ENCODE results near the gene MKLN1. TPM values are rescaled to one million over a fixed set of nuclear protein-coding genes. Genes with fewer than 3 reads are reported as not detected.

Gene MKLN1
- total RNA-seq, 1 experiment from 2014 or later = 48.5 TPM

GRCh38 chr7:131486346-131486745, 158.7 kb downstream of the MKLN1 start:
- no TSS peak for BruUV-seq (replicated peaks)
- intact Hi-C loops (cut with micrococcal nuclease) = no loop called here

GRCh38 chr7:131487217-131487616, 159.5 kb downstream of the MKLN1 start:
- H3K9me3 ChIP-seq (ENCODE audit: control insufficient read depth in 1 of 2, insufficient read depth in 1 of 2, low read depth in 1 of 2, low read length in 2 of 2) = no peaks in the 10 kb centered on the region
- ChIA-PET RAD21 (ENCODE audit: low non-redundant PET in 1 of 2, low total read pairs in 2 of 2, uncharacterized antibody in 2 of 2, unreplicated experiment in 2 of 2) (no interaction called here), CTCF (no interaction called here), POLR2A (no interaction called here)
- H2AFZ ChIP-seq (ENCODE audit: low read depth, low read length, poor library complexity, severe bottlenecking) = no peak overlapping the region
- ATAC-seq (no peak), DNase-seq (ENCODE audit: low read depth, low spot score) (no peak)
- intact Hi-C loops (cut with micrococcal nuclease) = no loop called here
- no peaks in the 10 kb centered on the region for H4K20me1 ChIP-seq (ENCODE audit: insufficient read depth)
- no peak overlapping the region for H3K4me2 ChIP-seq (ENCODE audit: low read length)
- BruUV-seq (replicated peaks) = no TSS peak
- TF ChIP-seq FOSL1 (IDR thresholded peaks at IDR 0.05; ENCODE audit: low read depth) (no peak), EGR1 (IDR thresholded peaks at IDR 0.05; ENCODE audit: low read depth) (no peak), CTCF (IDR thresholded peaks at IDR 0.05 in 2 of 3, conservative IDR thresholded peaks at IDR 0.05 in 1 of 3; ENCODE audit: borderline replicate concordance in 1 of 3, insufficient read depth in 1 of 3, low read depth in 2 of 3, low read length in 2 of 3) (no peak), ZFX (IDR thresholded peaks at IDR 0.05) (no peak), SP1 (IDR thresholded peaks at IDR 0.05; ENCODE audit: low read depth) (no peak), JUND (IDR thresholded peaks at IDR 0.05) (no peak), SIN3A (IDR thresholded peaks at IDR 0.05; ENCODE audit: low read depth) (no peak), TCF7L2 (IDR thresholded peaks at IDR 0.05; ENCODE audit: borderline replicate concordance, extremely low read depth, insufficient read depth, insufficient read length) (no peak), EZH2 (IDR thresholded peaks at IDR 0.05) (no peak), ATF3 (IDR thresholded peaks at IDR 0.05) (no peak), EZH2phosphoT487 (IDR thresholded peaks at IDR 0.05; ENCODE audit: borderline replicate concordance) (no peak), RAD21 (IDR thresholded peaks at IDR 0.05; ENCODE audit: low read depth) (no peak)
- no peak overlapping the region for H3K27ac ChIP-seq (ENCODE audit: low read depth, low read length)
- H3K4me1 ChIP-seq (ENCODE audit: control insufficient read depth in 1 of 2, insufficient read depth in 2 of 2, low read length in 2 of 2) = no peaks in the 10 kb centered on the region
- H3K27me3 ChIP-seq (ENCODE audit: insufficient read depth, low read length) = no peaks in the 10 kb centered on the region
- no peaks in the 10 kb centered on the region; a peak in 1 of 4 replicates for H3K36me3 ChIP-seq (ENCODE audit: control insufficient read depth in 1 of 2, insufficient read depth in 2 of 2, low read length in 2 of 2)
- H3K9me2 ChIP-seq (ENCODE audit: insufficient read depth) = no peaks in the 10 kb centered on the region
- H3K79me2 ChIP-seq (ENCODE audit: insufficient read depth, low read length) = no peaks in the 10 kb centered on the region
- no peak overlapping the region for H3K9ac ChIP-seq (ENCODE audit: low read length)
- H3K4me3 ChIP-seq (replicated peaks in 1 of 2; ENCODE audit: low read depth in 1 of 2, low read length in 2 of 2) = no peak overlapping the region

More at GRCh38 chr7:131486346-131486745, 158.7 kb downstream of the MKLN1 start:
- H3K79me2 ChIP-seq (ENCODE audit: insufficient read depth, low read length) = no peaks in the 10 kb centered on the region
- H3K27me3 ChIP-seq (ENCODE audit: insufficient read depth, low read length) = no peaks in the 10 kb centered on the region
- H4K20me1 ChIP-seq (ENCODE audit: insufficient read depth) = no peaks in the 10 kb centered on the region
- H2AFZ ChIP-seq (ENCODE audit: low read depth, low read length, poor library complexity, severe bottlenecking) = no peak overlapping the region
- DNase-seq (ENCODE audit: low read depth, low spot score) (no peak), ATAC-seq (no peak)
- ChIA-PET RAD21 (ENCODE audit: low non-redundant PET in 1 of 2, low total read pairs in 2 of 2, uncharacterized antibody in 2 of 2, unreplicated experiment in 2 of 2) (no interaction called here), POLR2A (no interaction called here), CTCF (no interaction called here)
- no peak overlapping the region for H3K4me3 ChIP-seq (replicated peaks in 1 of 2; ENCODE audit: low read depth in 1 of 2, low read length in 2 of 2)
- H3K36me3 ChIP-seq (ENCODE audit: control insufficient read depth in 1 of 2, insufficient read depth in 2 of 2, low read length in 2 of 2) = no peaks in the 10 kb centered on the region; a peak in 1 of 4 replicates
- H3K9me3 ChIP-seq (ENCODE audit: control insufficient read depth in 1 of 2, insufficient read depth in 1 of 2, low read depth in 1 of 2, low read length in 2 of 2) = no peaks in the 10 kb centered on the region
- H3K4me2 ChIP-seq (ENCODE audit: low read length) = no peak overlapping the region
- TF ChIP-seq POLR2A (IDR thresholded peaks at IDR 0.05; ENCODE audit: borderline replicate concordance, extremely low read depth, insufficient read depth, insufficient read length) (no peak), RAD21 (IDR thresholded peaks at IDR 0.05; ENCODE audit: low read depth) (no peak), FOSL1 (IDR thresholded peaks at IDR 0.05; ENCODE audit: low read depth) (no peak), SRF (IDR thresholded peaks at IDR 0.05; ENCODE audit: low read depth) (no peak), EZH2 (IDR thresholded peaks at IDR 0.05) (no peak), YY1 (IDR thresholded peaks at IDR 0.05; ENCODE audit: extremely low read depth, insufficient replicate concordance, low read depth, low read length) (no peak), EZH2phosphoT487 (IDR thresholded peaks at IDR 0.05; ENCODE audit: borderline replicate concordance) (no peak), SIN3A (IDR thresholded peaks at IDR 0.05; ENCODE audit: low read depth) (no peak), JUND (IDR thresholded peaks at IDR 0.05) (no peak), MAX (IDR thresholded peaks at IDR 0.05) (no peak)
- H3K9ac ChIP-seq (ENCODE audit: low read length) = no peak overlapping the region
- H3K9me2 ChIP-seq (ENCODE audit: insufficient read depth) = no peaks in the 10 kb centered on the region
- H3K4me1 ChIP-seq (ENCODE audit: control insufficient read depth in 1 of 2, insufficient read depth in 2 of 2, low read length in 2 of 2) = no peaks in the 10 kb centered on the region
- no peak overlapping the region for H3K27ac ChIP-seq (ENCODE audit: low read depth, low read length)

All from HCT116 (cell line).